HL-60 (cell line): Measurements from ENCODE around the gene BATF3.

ENCODE experiments used
- CTCF ChIP-seq: IDR thresholded peaks from one replicate; pipeline ENCODE4 v1.5.1; 2011; ENCODE audit warnings: low read length, control low read depth, inconsistent platforms; ENCODE audit not compliant: insufficient read depth
- TF ChIP-seq, protein P1 (sequence below): IDR thresholded peaks from 2 replicates; pipeline ENCODE4 v1.6.1; 2012; ENCODE audit warnings: low read depth; ENCODE audit not compliant: insufficient replicate concordance

GRCh38 chr1:212700892-212701819, 1.5 kb upstream of the BATF3 start:
- TF ChIP-seq, protein P1, sequence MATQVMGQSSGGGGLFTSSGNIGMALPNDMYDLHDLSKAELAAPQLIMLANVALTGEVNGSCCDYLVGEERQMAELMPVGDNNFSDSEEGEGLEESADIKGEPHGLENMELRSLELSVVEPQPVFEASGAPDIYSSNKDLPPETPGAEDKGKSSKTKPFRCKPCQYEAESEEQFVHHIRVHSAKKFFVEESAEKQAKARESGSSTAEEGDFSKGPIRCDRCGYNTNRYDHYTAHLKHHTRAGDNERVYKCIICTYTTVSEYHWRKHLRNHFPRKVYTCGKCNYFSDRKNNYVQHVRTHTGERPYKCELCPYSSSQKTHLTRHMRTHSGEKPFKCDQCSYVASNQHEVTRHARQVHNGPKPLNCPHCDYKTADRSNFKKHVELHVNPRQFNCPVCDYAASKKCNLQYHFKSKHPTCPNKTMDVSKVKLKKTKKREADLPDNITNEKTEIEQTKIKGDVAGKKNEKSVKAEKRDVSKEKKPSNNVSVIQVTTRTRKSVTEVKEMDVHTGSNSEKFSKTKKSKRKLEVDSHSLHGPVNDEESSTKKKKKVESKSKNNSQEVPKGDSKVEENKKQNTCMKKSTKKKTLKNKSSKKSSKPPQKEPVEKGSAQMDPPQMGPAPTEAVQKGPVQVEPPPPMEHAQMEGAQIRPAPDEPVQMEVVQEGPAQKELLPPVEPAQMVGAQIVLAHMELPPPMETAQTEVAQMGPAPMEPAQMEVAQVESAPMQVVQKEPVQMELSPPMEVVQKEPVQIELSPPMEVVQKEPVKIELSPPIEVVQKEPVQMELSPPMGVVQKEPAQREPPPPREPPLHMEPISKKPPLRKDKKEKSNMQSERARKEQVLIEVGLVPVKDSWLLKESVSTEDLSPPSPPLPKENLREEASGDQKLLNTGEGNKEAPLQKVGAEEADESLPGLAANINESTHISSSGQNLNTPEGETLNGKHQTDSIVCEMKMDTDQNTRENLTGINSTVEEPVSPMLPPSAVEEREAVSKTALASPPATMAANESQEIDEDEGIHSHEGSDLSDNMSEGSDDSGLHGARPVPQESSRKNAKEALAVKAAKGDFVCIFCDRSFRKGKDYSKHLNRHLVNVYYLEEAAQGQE, result no peak
- no peak for TF ChIP-seq CTCF
